GM23248 (cell line): ENCODE results near the gene CR1. TPM values are rescaled to one million over a fixed set of nuclear protein-coding genes. Genes with fewer than 3 reads are reported as not detected.
"Not testable (repeated sequence)": the region's sequence is repeated elsewhere in the genome, so short reads cannot be mapped to it uniquely, and the experiment has no call there.

Source experiments
- DNase-seq: peaks from one replicate; pipeline ENCODE4 v3.0.0-alpha.2; 2015
- H2AFZ ChIP-seq: fragments of 200-600 bp; sonication (generic); 2 replicates; pipeline ENCODE4 v1.6.1; 2016; ENCODE audit warnings: antibody characterized with exemption
- H3F3A ChIP-seq: fragments of 200-600 bp; sonication (generic); 2 replicates; pipeline ENCODE4 v1.6.1; 2016; ENCODE audit warnings: mild to moderate bottlenecking, antibody characterized with exemption, mixed run types; ENCODE audit not compliant: insufficient read depth
- H3K27ac ChIP-seq: fragments of 200-600 bp; sonication (generic); 2 replicates; pipeline ENCODE4 v1.5.1; 2016; ENCODE audit warnings: mild to moderate bottlenecking
- H3K27me3 ChIP-seq: fragments of 200-600 bp; sonication (generic); replicated peaks from 2 replicates; pipeline ENCODE4 v1.6.1; 2016; ENCODE audit warnings: mild to moderate bottlenecking; ENCODE audit not compliant: insufficient read depth
- H3K36me3 ChIP-seq: fragments of 200-600 bp; sonication (generic); 2 replicates; pipeline ENCODE4 v1.6.1; 2016; ENCODE audit warnings: low read depth, mild to moderate bottlenecking
- H3K4me1 ChIP-seq: fragments of 200-600 bp; sonication (generic); 2 replicates; pipeline ENCODE4 v1.6.1; 2016; ENCODE audit warnings: mild to moderate bottlenecking; ENCODE audit not compliant: insufficient read depth
- H3K4me2 ChIP-seq: fragments of 200-600 bp; sonication (generic); one replicate; pipeline ENCODE4 v1.6.1; 2016; ENCODE audit warnings: mild to moderate bottlenecking; ENCODE audit not compliant: unreplicated experiment
- H3K4me3 ChIP-seq: fragments of 200-600 bp; sonication (generic); 2 replicates; pipeline ENCODE4 v1.5.1; 2016; ENCODE audit warnings: mild to moderate bottlenecking
- H3K79me2 ChIP-seq: fragments of 200-600 bp; sonication (generic); 2 replicates; pipeline ENCODE4 v1.6.1; 2016; ENCODE audit warnings: mild to moderate bottlenecking; ENCODE audit not compliant: insufficient read depth
- H3K9ac ChIP-seq: fragments of 200-600 bp; sonication (generic); 2 replicates; pipeline ENCODE4 v1.6.1; 2016; ENCODE audit warnings: mild to moderate bottlenecking
- H3K9me2 ChIP-seq: fragments of 200-600 bp; sonication (generic); 2 replicates; pipeline ENCODE4 v1.6.1; 2016; ENCODE audit warnings: mixed run types, mild to moderate bottlenecking, moderate library complexity; ENCODE audit not compliant: insufficient read depth
- H3K9me3 ChIP-seq: fragments of 200-600 bp; sonication (generic); one replicate; pipeline ENCODE4 v1.6.1; 2017; ENCODE audit warnings: low read depth
- H4K20me1 ChIP-seq: fragments of 200-600 bp; sonication (generic); 2 replicates; pipeline ENCODE4 v1.6.0; 2016; ENCODE audit not compliant: insufficient read depth
- EZH2 ChIP-seq: fragments of 200-600 bp; sonication (generic); IDR thresholded peaks from 2 replicates; pipeline ENCODE4 v1.6.1; 2018; ENCODE audit warnings: antibody characterized with exemption, mild to moderate bottlenecking; ENCODE audit not compliant: insufficient read depth, poor library complexity, severe bottlenecking
- EZH2phosphoT487 ChIP-seq: fragments of 200-600 bp; sonication (generic); IDR thresholded peaks from 2 replicates; pipeline ENCODE4 v1.6.1; 2018; ENCODE audit warnings: antibody characterized with exemption, moderate library complexity, mild to moderate bottlenecking, low read depth; ENCODE audit not compliant: insufficient read depth
- WGBS, 2 experiments: methylation state at CpG; one replicate each; pipeline ENCODE4 v1.1.6; 2015 to 2017; ENCODE audit warnings: low lambda C conversion rate in 2 of 2, low coverage in 1 of 2; ENCODE audit errors: missing lambda C conversion rate in 2 of 2; 5-methylcytosine and 5-hydroxymethylcytosine counted together
- in situ Hi-C: fragments of 300-500 bp; cut with MboI; formaldehyde crosslinking; loops from 2 replicates; pipeline ENCODE4 v1.15.0; 2020
- polyA plus RNA-seq: library from polyadenylated mRNA; unstranded; fragments of >200 nt; fragmentation: Nextera tagmentation; extraction: Ambion mirVana; gene quantifications from 2 replicates; pipeline ENCODE4 v1.2.1, GENCODE V29; 2016
- total RNA-seq: library from RNA; depleted of rRNA; stranded (reverse); fragments of >200 nt; shearing (Covaris generic); gene quantifications from 2 replicates; pipeline ENCODE4 v1.2.3, GENCODE V29; 2014

Gene CR1
- total and polyA plus RNA-seq, 2 experiments from 2014 or later: not detected

DNA sequence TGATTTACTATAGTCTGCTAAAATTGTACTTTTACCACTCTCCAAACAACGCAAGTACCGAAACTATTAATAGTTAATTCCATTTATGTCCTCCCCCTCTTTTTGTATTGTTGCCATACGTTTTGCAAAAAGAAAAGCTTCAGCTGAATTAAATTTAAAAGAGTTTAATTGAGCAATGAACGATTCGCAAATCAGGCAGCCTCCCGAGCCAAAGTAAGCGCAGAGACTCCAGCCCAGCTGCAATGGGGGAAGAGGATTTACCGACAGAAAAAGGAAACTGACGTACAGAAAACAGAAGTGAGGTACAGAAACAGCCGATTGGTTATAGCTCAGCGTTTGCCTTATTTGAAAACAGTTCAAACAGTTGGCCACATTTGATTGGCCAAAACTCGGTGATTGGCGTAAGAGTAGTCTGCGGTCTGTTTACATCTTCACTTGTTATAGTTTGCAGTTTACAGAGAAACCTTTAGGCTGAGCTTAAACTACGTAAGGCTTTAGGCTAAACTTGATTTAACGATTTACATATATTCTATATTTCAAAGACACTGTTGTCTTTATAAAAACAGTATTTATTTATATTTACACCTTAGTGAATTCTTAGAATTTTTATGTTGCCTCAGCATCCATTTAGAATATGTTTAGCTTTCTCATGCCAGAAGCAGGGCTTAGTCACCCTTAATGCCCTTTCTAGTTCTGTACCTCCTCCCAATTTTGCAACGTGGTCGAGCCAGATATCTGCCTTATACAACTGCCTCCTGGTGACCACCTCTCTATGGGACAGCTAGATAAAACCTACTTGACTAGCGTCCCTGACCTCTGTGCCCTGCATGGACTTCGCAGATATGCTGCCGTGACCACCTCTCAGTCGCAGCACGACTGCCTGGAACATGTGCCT is 23.8 kb downstream of the CR1 start:
- DNase-seq: peak; percentile 40

DNA sequence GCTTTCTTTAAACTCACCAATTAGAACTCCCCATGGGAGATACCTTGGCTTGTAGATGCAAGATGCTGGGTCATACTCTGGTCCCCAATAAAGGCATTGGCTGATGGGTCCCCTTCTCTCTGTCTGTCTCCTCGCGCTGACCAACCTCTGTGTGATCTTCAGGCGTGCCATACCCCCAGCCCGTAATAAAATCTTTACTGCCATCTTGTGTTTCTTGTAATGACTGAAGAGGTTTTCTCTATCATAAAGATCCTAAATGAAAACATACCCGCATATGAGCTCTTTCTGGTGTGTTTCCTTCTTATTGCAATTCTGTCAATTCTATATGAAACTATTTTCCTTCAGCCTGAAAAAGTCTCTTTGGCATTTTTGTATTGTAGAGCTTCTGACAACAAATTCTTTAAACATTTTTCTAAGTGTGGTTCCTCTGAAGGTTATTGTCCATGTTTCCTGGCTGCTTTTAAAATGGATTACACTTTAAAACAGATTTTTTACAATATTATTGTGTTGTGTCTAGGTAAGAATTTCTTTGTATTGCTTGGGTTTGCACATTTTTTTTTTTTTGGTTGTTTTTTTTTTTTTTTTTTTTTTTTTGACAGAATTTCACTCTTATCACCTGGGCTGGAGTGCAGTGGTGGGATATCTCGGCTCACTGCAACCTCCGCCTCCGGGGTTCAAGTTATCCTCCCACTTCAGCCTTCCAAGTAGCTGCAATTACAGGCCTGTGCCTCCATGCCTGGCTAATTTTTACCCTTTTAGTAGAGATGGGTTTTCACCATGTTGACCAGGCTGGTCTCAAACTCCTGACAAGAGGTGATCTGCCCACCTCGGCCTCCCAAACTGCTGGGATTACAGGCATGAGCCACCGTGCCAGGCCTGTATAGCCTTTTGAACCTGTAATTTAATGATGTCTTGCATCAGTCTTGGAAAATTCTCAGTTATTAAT is 24.7 kb downstream of the CR1 start:
- H3K27me3 ChIP-seq: not testable (repeated sequence)

More for the DNA sequence above, 23.8 kb downstream of the CR1 start:
- peak overlapping the region; percentile 18; the same call in 1 of the 2 replicates for H3K9ac ChIP-seq
- H3K4me1 ChIP-seq: no peaks in the 10 kb centered on the region
- H3K4me3 ChIP-seq: peak overlapping the region; percentile 66
- H3K27me3 ChIP-seq: no peaks in the 10 kb centered on the region
- no peaks in the 10 kb centered on the region for H3K79me2 ChIP-seq
- H3K27ac ChIP-seq: no peak overlapping the region
- H2AFZ ChIP-seq: peak overlapping the region; percentile 76
- H3K36me3 ChIP-seq: no peaks in the 10 kb centered on the region
- H3K9me3 ChIP-seq: no peaks in the 10 kb centered on the region
- WGBS, 2 experiments: 33 to 37% methylated on average over 23 of the region's 23 CpGs
- no peaks in the 10 kb centered on the region for H4K20me1 ChIP-seq
- TF ChIP-seq EZH2 (no peak), EZH2phosphoT487 (no peak)
- no peaks in the 10 kb centered on the region for H3K9me2 ChIP-seq
- in situ Hi-C loops: no loop called here
- H3K4me2 ChIP-seq: peak overlapping the region; percentile 69
- H3F3A ChIP-seq: no peaks in the 10 kb centered on the region

GRCh38 chr1:207525239-207525638 is 29.3 kb downstream of the CR1 start:
- H3K9me3 ChIP-seq, H3K4me2 ChIP-seq, H3K79me2 ChIP-seq, in situ Hi-C loops, H3F3A ChIP-seq, H3K4me3 ChIP-seq, H2AFZ ChIP-seq, H3K9ac ChIP-seq, H3K4me1 ChIP-seq, H3K27ac ChIP-seq, H3K36me3 ChIP-seq, DNase-seq, H3K27me3 ChIP-seq, H3K9me2 ChIP-seq, H4K20me1 ChIP-seq: not testable (repeated sequence)
- WGBS, 2 experiments: 77 to 81% methylated on average over 3 of the region's 3 CpGs

More for the DNA sequence above, 24.7 kb downstream of the CR1 start:
- H3F3A ChIP-seq, H3K27ac ChIP-seq, H3K9ac ChIP-seq, H3K4me2 ChIP-seq, H4K20me1 ChIP-seq, H3K4me3 ChIP-seq, H3K9me2 ChIP-seq, DNase-seq, in situ Hi-C loops, H3K4me1 ChIP-seq, H3K36me3 ChIP-seq, H3K9me3 ChIP-seq, H3K79me2 ChIP-seq: not testable (repeated sequence)
- WGBS, 2 experiments: 89 to 92% methylated on average over 10 of the region's 10 CpGs
- peak overlapping the region; percentile 76 for H2AFZ ChIP-seq

- H3K9ac ChIP-seq, H3F3A ChIP-seq, H3K4me1 ChIP-seq, H3K4me3 ChIP-seq, H3K79me2 ChIP-seq, in situ Hi-C loops, H3K4me2 ChIP-seq, H3K36me3 ChIP-seq, DNase-seq, H3K9me3 ChIP-seq, H2AFZ ChIP-seq, H3K27me3 ChIP-seq, H4K20me1 ChIP-seq, H3K27ac ChIP-seq, H3K9me2 ChIP-seq: not testable (repeated sequence)
- WGBS, 2 experiments: no CpG with 5 or more reads among the region's 1 CpG
Measured at GRCh38 chr1:207528401-207528800, 32.4 kb downstream of the CR1 start.

GRCh38 chr1:207536263-207536662 is 40.3 kb downstream of the CR1 start:
- H3K27me3 ChIP-seq, H3K79me2 ChIP-seq, H3F3A ChIP-seq, H2AFZ ChIP-seq, H3K4me3 ChIP-seq, H3K27ac ChIP-seq, H3K9ac ChIP-seq, H4K20me1 ChIP-seq, H3K4me1 ChIP-seq, H3K9me2 ChIP-seq, H3K9me3 ChIP-seq, H3K36me3 ChIP-seq, H3K4me2 ChIP-seq, DNase-seq, in situ Hi-C loops: not testable (repeated sequence)
- WGBS, 2 experiments: no CpG with 5 or more reads among the region's 5 CpGs

- H3K4me2 ChIP-seq, H3K36me3 ChIP-seq, H3K4me1 ChIP-seq, H3K9ac ChIP-seq, DNase-seq, H3K9me3 ChIP-seq, H2AFZ ChIP-seq, in situ Hi-C loops, H3K4me3 ChIP-seq, H3K9me2 ChIP-seq, H3K27ac ChIP-seq, H4K20me1 ChIP-seq, H3K79me2 ChIP-seq, H3K27me3 ChIP-seq, H3F3A ChIP-seq: not testable (repeated sequence)
- no CpG with 5 or more reads among the region's 5 CpGs for WGBS, 2 experiments
Measured at GRCh38 chr1:207546677-207547357, 50.9 kb downstream of the CR1 start.
